NCI-H2227 treated with DMSO at 0.1 percent for 48 hours (cell line): Measurements from ENCODE around the gene DLGAP1.
"Not testable (repeated sequence)": the region's sequence is repeated elsewhere in the genome, so short reads cannot be mapped to it uniquely, and the experiment has no call there.

Source experiments
- DNase-seq: peaks from one replicate; lab custom pipeline; 2025; lab: John Stamatoyannopoulos, UW

The DLGAP1 gene

DNA sequence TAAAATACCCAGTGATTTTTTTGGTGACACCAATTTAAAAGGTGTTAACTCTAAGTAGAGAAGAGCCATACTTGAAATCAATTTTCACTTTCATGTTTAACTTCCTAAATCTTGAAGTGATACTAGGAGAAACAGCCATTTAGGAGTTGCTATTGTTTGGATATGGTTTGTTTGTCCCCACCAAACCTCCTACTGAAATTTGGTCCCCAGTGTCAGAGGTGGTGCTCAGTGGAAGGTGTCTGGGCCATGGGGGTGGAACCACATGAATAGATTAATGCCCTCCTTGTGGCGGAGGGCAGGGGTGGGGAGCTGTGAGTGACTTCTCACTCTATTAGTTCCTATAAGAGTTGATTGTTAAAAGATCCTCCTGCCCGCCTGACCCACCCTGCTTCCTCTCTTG, 377.9 kb downstream of the DLGAP1 start:
- no peak for DNase-seq

DNA sequence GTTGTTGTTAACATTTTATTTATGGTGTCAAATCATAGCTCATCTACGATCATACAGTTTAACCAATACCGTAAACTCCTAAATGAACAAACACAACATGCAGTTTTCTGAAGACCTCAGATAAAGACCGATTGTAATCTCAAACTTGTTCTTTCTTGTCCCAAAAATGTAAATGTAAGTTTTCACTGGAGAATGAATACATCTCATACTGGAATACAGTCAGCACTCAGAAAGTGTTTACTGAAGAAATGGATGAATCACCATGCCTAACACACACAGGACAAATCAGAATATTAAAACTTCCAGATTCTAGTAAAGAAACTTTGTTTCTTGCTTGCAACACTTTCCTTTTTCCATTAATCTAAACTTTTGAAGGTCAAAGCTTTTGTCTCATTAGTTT, 380.5 kb downstream of the DLGAP1 start:
- no peak for DNase-seq

DNA sequence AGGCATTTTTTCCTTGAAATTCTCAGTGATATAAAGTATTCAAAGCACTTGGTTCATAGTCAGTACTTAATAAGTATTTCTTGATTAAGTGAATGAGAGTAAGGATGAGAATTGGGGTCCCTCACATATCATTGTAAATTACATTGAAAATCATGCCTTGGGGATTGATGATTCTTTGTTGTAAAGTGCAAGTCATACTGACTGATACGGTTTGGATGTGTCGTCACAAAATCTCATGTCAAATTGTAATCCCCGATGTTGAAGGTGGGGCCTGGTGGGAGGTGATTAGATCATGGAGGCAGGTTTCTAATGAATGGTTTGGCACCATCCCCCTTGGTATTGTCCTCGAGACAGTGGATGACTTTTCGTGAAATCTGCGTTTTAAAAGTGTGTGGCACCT, 385.9 kb downstream of the DLGAP1 start:
- DNase-seq, result no peak

DNA sequence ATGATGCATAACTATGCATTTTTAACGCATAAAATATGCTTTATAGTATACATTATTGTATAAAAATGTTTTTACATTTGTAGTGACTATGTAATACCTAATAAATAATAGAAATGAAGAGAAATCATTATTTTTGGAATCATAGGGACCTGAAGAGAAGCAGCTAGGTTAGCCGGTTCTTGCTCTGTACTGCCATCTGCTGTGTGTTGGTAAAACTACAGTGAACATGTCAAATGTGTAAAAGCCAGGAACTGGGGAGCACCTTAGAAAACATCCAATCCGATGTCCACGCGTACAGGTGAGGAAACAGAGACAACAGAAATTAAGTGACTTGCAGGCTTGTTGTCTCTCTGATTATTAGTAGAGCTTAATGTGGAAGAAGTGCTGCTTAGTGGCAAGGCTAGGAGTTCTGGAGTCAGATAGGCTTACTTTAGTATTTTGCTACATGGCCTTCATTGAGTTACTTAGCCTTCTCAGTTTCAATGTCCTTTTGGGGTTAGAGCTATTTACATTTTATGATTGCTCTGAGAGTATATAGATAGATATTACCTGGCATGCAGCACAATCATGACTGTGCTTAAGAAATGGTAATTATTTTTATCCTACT, 386.5 kb downstream of the DLGAP1 start:
- no peak for DNase-seq

DNA sequence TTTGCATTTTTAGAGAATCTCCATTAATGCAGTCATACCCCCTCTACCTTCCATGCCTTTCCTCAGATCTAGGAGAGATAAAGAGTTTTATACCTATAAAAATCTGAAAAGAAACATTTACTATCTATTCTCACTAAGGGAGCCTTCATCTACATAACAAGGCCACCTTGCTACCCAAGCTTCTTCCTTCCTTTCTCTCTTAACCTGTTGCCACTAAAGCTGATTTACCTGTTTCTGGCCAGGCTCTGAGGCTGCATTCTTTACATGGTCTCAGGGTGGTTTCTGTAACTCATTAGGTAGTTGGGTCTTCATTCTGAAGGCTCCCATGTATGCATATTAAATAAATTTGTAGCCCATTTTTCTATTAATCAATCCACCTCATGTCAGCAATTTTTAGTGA, 391.6 kb downstream of the DLGAP1 start:
- no peak for DNase-seq

DNA sequence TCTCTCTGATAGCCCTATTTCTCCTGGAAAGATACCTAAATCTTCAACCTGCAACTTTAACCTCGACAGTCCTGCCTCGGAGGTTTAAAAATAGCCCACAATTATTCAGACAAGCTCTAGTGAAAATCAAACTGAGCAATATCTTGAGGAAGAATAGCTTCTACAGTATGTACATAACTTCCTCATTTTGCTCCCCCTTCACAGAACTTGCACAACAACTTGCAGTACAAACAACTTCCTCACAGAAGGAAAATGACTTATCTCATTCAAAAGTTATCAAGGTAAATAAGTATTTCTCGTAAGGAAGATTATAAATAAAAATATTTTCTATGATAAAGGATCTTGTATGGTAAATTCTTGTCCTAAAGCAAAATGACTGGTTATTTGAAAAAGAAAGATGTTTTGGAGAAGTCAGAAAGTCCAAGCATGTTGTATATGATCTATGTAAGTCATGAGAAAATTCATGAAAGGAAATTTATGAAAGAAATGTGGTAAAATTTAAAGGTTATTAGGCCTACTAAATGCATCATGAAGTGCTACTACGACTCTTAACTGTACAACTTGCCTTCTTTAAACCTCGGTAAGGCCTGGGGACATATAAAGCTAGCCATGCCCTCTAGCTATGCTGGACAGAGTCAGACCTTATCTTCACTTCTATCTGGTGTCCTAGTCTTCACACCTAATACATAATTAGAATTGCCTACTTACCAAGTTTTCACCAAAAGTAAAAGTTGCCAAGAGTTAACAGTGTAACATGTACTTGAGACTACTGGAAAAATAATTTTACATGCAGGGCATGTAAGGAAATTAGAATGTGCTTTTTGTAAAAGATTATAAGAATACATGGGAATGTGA, 394.5 kb downstream of the DLGAP1 start:
- no peak for DNase-seq

DNA sequence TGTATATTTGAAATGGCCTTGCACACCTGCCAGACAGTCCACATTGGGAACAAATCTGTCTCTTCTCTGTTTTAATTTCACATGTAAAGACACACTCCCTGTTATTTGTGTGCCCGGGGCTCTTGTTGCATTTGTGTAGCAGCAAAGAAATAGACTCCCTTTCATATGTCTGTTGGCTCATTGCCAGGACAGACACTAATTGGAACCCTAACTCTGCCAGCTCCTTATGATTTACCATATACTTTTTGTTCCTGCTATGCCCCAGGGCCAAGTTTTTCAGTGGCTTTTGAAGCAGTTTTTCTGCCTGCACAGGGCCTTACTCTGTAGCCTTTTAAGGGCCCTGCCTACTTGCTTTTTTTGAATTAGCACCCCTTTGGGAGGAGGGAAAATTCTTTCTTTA, 396.9 kb downstream of the DLGAP1 start:
- no peak for DNase-seq

DNA sequence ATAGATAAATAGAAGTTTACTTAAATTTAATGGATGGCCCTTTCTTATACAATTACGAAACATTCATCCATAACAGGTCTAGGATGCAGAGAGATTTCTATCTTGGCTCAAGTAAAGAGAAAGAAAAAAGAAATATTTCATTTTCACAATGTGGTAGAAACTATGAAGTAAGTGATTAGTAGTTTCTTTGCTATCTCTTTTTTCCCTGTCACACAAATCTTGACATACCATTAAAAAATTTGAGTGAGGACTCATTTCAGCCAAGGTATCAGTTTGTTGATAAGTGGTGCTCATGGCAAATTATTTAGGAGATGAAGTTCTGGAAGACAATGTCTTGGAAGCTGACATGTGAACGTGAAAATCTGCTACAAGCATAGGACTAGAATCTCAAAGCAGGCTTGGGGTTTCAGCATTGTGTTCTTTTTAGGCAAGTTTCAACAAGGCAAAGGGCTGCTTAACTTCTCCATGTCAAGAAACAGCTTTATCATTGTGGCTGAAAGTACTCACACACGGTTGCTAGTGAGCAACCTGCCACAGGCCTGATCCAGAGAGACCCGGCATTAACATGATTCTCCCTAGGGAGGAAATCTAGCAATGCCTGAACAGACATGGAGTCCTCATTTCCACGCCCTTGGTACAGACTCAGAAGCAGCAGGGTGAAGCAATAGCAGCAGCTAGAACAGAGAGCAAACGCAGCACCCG, 414.6 kb downstream of the DLGAP1 start:
- DNase-seq, result no peak

DNA sequence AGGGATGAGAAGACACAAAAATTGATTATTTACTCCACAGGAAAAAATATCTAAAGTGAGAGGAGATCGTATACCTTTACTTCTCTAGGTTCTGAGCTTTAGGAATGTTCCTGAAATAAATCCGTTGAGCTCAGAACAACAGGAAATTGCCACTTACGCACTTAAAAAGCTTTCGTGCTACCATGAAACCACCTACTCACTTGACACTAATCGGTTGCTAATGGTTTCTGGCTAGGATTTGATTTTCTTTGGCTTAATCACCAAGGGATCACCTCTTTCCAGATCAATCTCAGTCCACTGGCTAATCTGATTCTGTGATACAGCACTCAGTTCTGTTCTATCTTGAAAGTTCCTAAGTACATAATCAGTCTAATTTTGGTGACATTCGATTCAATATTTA, 419.6 kb downstream of the DLGAP1 start:
- no peak for DNase-seq

DNA sequence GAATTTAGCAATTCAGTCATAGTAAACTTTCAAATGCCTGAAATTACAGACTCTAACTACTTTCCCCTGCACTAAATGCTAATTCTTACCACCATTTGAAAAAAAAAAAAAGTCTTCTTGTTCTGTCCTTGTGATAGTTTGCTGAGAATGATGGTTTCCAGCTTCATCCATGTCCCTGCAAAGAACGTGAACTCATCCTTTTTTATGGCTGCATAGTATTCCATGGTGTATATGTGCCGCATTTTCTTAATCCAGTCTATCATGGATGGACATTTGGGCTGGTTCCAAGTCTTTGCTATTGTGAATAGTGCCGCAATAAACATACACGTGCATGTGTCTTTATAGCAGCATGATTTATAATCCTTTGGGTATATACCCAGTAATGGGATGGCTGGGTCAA, 420.3 kb downstream of the DLGAP1 start:
- not testable (repeated sequence) for DNase-seq

DNA sequence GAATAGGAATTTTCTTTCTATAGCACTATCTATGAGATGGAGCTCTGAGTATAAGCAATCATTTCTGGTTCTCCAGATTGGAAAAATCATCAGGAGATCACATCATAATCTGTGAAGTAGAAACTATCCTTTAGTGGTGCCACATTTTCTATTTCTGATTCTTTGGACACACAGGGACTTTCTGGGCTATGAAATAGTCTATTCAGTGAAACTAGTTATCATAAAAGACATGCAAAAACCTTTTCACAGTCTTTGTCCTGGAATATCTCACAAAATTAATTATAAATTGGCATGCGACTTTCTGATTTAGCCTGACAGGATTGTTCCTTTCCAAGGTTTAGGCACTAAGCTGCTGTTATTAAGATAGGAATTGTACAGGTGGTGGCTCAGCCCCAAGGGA, 428.6 kb downstream of the DLGAP1 start:
- DNase-seq, result no peak

DNA sequence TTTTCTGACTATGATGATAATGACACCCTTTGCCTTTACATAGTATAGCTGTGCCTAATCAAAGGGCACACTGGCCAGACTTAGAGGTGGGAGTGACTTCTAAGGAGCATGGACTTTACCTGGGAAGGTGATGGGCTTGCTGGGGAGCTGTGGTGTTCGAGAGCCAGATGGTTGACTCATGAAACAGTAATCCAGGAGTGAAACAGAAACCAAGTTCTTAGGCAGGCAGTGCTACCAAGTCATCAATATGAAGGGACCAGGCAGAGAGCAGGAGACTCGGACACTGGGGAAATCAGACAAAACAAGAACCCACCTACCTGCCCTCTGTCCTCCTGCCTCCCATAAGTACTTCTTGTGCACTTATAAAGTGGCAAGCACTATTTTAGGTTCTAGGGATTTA, 430.4 kb downstream of the DLGAP1 start:
- DNase-seq, result no peak

DNA sequence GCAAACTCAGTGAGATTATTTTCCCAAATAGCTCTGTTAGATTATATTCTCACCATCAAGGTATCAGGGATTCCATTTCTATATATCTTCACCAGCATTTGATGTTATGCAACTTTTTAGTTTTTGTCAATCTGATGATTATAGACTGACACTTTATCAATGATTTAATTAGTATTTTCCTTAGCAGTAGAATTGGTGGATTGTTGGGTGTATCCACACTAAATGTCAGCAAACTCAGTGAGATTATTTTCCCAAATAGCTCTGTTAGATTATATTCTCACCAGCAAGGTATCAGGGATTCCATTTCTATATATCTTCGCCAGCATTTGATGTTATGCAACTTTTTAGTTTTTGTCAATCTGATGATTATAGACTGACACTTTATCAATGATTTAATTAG, 432.4 kb downstream of the DLGAP1 start:
- not testable (repeated sequence) for DNase-seq

DNA sequence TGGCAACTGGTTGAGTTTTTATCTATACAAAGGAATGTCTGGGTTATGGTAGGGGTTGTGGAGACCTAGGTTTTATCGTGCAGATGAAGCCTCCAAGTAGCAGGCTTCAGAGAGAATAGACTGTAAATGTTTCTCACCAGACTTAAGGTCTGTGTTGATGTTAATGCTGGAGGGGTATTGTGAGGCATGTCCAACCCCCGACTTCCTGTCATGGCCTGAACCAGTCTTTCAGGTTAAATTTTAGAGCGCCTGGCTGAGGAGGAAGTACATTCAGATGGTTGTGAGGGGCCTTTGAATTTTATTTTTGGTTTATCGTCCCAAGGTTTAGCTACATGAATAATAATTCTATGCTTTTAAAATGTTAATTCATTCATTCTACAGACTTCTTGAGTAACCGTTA, 435.1 kb downstream of the DLGAP1 start:
- no peak for DNase-seq

DNA sequence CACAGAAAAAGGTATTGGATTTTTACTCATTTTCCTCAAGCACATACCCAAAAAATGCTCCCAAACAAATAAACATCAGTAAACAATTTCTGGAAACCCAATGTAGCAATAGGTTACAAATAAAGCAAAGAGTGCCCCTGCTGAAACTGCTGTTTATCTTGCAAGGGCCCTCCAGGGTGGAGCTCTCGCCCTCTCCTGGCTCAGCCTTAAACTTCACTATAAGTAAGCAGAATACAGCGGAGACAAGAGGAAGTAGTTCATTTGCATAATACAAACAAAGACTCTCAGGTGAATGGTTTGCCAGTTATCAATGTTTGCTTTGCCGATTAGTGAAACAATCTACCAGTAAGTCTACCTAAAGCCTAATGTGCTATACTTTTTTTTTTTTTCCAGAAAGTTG, 437.6 kb downstream of the DLGAP1 start:
- DNase-seq, result no peak

DNA sequence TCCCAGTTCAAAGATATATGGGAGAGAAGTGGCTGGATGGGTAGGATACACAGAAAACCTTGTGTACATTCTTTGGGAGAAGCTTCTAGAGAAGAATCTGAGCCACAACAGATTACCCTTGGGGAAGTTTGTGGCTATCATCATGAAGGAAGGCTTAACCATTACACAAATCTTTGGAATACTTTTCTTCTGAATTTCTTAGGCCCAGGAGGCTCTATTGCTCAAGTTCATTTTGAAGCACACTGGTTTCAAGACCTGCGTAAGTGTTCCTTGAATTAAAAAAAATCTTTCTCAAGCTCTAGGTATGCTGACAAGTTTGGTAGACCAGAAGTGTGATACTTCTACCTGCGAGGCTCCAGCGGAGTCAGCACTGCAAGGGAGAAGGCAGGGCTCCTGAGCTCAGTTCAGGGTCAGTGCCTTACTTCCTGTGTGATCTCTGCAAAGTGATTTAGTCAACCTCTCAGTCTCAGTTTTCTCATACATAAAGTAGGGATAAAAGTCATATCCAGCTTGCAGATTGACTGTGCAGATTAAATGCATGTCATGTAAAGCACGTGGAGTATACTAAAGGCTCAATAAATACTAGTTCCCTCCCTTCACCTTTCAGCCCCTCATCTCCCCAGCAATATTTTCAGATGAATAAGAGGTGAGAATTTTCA, 438.6 kb downstream of the DLGAP1 start:
- no peak for DNase-seq

DNA sequence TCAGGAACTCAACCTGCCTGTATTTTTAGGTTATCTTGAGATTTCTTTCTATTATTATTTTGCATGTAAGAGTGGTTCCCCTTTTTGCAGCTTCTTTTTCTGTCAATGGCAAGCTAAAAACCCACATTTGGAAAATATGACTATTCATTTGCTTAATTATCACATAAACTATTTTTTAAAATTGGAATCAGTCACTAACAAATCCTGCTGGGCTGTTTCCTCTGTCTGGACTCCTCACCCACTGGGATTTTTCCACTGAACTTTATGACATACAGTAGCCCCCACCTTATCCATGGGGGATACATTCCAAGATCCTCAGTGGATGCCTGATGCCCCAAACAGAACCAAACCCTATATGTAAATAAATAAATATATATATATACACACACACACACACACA, 447.3 kb downstream of the DLGAP1 start:
- DNase-seq, result no peak

DNA sequence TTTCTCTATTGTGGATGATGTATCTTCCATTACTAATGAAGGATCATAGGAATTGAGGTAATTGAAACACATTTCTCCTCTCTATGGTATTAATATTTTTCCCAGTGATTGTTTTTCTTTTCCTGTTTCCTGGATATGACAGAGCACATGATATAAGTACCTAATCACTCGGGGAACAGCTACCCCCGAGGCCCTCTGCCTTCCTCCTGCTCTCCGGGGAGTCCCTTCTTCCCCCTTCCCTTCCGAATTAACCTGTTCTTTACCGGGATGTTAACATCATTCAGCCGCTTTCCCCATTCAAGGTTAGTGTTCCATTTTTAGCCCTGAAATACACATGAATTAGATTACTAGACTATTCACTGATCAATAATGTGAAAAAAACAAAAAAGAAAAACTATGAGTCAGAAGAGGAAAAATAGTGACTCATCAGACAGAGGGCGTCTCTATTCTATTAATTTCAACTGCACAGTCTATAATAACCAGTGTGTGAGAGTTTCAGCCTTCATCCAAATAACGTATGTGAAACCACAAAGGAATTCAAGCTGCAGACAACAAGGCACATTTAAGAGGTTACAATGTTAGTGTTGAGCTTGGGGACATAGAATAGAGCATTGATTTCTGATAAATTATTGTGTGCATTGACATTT, 450.8 kb downstream of the DLGAP1 start:
- no peak for DNase-seq

DNA sequence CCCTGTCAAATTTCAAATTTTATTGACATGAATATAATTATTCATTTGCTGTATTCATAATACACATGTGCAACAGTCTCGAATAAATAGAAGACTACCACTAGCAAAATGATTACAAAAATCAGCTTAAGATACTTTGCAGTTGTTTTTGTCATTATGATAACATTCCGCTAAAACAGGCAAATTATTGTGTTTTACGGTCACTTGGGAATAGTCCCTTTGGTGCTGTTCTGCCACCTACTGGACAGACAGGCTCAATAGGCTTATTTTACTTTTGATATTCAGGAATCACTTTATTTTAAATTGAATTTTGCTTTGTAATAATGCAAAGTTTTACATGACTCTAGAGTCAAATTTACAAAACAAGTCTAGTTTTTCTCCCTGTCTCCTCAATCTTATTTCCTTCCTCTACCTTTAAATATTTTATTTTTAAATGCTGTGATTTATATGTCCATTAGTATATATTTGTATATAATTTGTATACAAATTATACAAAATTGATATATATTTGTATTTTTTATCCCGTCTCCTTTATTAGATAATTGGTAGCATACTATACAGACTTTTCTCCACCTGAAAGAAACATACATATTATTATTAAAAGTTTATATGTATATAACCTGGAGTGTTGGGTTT, 456.3 kb downstream of the DLGAP1 start:
- DNase-seq, result no peak

DNA sequence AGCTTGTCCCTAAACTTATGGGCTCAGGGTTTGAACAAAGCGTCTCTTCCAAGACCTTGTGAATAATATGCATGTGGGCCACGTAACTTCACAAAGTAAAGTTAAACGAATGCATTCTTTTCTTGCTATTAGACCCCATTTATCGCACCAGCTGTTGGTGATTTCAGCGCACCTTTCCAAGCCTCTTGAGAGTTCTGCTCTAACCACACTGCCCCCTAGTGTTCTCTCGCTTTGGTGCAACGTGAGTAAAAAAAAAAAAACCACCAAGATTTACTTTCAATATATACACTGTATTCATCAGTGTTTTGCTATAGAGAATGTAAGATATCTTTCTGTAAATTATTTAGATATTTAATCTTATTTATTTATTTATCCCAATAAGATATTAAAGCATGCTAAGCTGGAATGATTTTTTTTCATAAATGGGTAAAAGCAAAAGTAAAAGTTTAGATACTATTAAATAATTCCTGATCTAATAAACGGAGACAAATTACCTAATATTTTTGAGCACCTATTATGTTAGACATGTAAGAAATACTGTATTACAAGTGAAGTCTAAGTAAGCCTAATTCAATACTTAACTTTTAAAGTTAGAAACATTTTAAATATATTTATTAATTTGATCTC, 459.5 kb downstream of the DLGAP1 start:
- DNase-seq, result no peak
